RKO (cell line): ENCODE data around the gene ARL15.
"Not testable (repeated sequence)": the region's sequence is repeated elsewhere in the genome, so short reads cannot be mapped to it uniquely, and the experiment has no call there.

ENCODE experiments used
- DNase-seq: peaks from one replicate; pipeline ENCODE4 v3.0.0-alpha.2; 2016; ENCODE audit warnings: low spot score

Gene ARL15

GRCh38 chr5:54310433-54311175 is at the start of gene ARL15:
ARL15 (minus strand) TSS chr5:54310573.
- DNase-seq = peak; percentile 98

GRCh38 chr5:54360089-54360488 is 49.7 kb upstream of the ARL15 start:
- DNase-seq = peak; percentile 16

GRCh38 chr5:54357408-54358058 is 47.2 kb upstream of the ARL15 start:
- DNase-seq = no peak

- not testable (repeated sequence) for DNase-seq
These were observed 43.7 kb upstream of the ARL15 start for GRCh38 chr5:54353933-54354564.

GRCh38 chr5:54352580-54352979 is 42.2 kb upstream of the ARL15 start:
- not testable (repeated sequence) for DNase-seq

GRCh38 chr5:54347221-54347865 is 37.0 kb upstream of the ARL15 start:
- DNase-seq = peak; percentile 19

GRCh38 chr5:54344653-54345052 is 34.3 kb upstream of the ARL15 start:
- no peak for DNase-seq

GRCh38 chr5:54341971-54342370 is 31.6 kb upstream of the ARL15 start:
- DNase-seq = no peak

GRCh38 chr5:54337523-54337922 is 27.1 kb upstream of the ARL15 start:
- DNase-seq = no peak

- DNase-seq = no peak
These were observed 22.3 kb upstream of the ARL15 start for GRCh38 chr5:54332720-54333119.

GRCh38 chr5:54329731-54330709 is 19.6 kb upstream of the ARL15 start:
- peak; percentile 61 for DNase-seq

- DNase-seq = no peak
These were observed 16.4 kb upstream of the ARL15 start for GRCh38 chr5:54326662-54327270.

- DNase-seq = no peak
These were observed 15.4 kb upstream of the ARL15 start for GRCh38 chr5:54325610-54326311.

- DNase-seq = no peak
These were observed 14.9 kb upstream of the ARL15 start for GRCh38 chr5:54325272-54325609.

- no peak for DNase-seq
These were observed 14.4 kb upstream of the ARL15 start for GRCh38 chr5:54324651-54325271.

GRCh38 chr5:54323495-54323894 is 13.1 kb upstream of the ARL15 start:
- no peak for DNase-seq

GRCh38 chr5:54320256-54320655 is 9.9 kb upstream of the ARL15 start:
- no peak for DNase-seq

- no peak for DNase-seq
These were observed 7.3 kb upstream of the ARL15 start for GRCh38 chr5:54317511-54318260.
